ENCODE measurements around the gene CD1E. TPM values are rescaled to one million over a fixed set of nuclear protein-coding genes. Genes with fewer than 3 reads are reported as not detected.

The CD1E gene
- total RNA-seq, 2 donors from 2014 or later, result not detected

GRCh38 chr1:158374860-158375259, 21.2 kb downstream of the CD1E start:
- ATAC-seq (replicated peaks in 1 of 2) (no peak), DNase-seq (no peak)
- peaks cover 25% of the 10 kb centered on the region for H3K27me3 Mint-ChIP-seq (ENCODE audit: low read depth)
- H3K36me3 Mint-ChIP-seq (ENCODE audit: insufficient read depth in 2 of 2), result peaks cover 3 to 5% of the 10 kb centered on the region in 2 donors
- H3K9me3 Mint-ChIP-seq, result peaks cover 1 to 3% of the 10 kb centered on the region in 2 donors
- H3K4me3 Mint-ChIP-seq, result no peak overlapping the region
- no peak overlapping the region for H3K27ac Mint-ChIP-seq
- H3K4me1 Mint-ChIP-seq (ENCODE audit: low read depth), result peaks cover 13% of the 10 kb centered on the region

- H3K9me3 Mint-ChIP-seq, result peaks cover 0 to 2% of the 10 kb centered on the region in 2 donors
- H3K27ac Mint-ChIP-seq, result no peak overlapping the region
- no peaks in the 10 kb centered on the region for H3K4me1 Mint-ChIP-seq (ENCODE audit: low read depth)
- H3K36me3 Mint-ChIP-seq (ENCODE audit: insufficient read depth in 2 of 2), result no peaks in the 10 kb centered on the region
- DNase-seq (no peak), ATAC-seq (replicated peaks in 1 of 2) (no peak)
- H3K27me3 Mint-ChIP-seq (ENCODE audit: low read depth), result no peaks in the 10 kb centered on the region
- no peak overlapping the region for H3K4me3 Mint-ChIP-seq
Measured at GRCh38 chr1:158390331-158390730, 36.6 kb downstream of the CD1E start.

GRCh38 chr1:158391099-158391498, 37.4 kb downstream of the CD1E start:
- ATAC-seq (replicated peaks in 1 of 2) (no peak), DNase-seq (no peak)
- no peak overlapping the region for H3K4me3 Mint-ChIP-seq
- H3K27me3 Mint-ChIP-seq (ENCODE audit: low read depth), result no peaks in the 10 kb centered on the region
- H3K9me3 Mint-ChIP-seq, result no peaks in the 10 kb centered on the region
- no peaks in the 10 kb centered on the region for H3K36me3 Mint-ChIP-seq (ENCODE audit: insufficient read depth in 2 of 2)
- no peak overlapping the region for H3K27ac Mint-ChIP-seq
- no peaks in the 10 kb centered on the region for H3K4me1 Mint-ChIP-seq (ENCODE audit: low read depth)

- Mint-ChIP-seq H3K27me3 (ENCODE audit: low read depth) (peaks cover under 1% of the 10 kb centered on the region), H3K4me1 (ENCODE audit: low read depth) (no peaks in the 10 kb centered on the region), H3K27ac (no peak overlapping the region), H3K4me3 (no peak overlapping the region), H3K9me3 (no peaks in the 10 kb centered on the region), H3K36me3 (ENCODE audit: insufficient read depth in 2 of 2) (no peaks in the 10 kb centered on the region)
- DNase-seq (no peak), ATAC-seq (replicated peaks in 1 of 2) (no peak)
Measured at GRCh38 chr1:158393476-158393875, 39.8 kb downstream of the CD1E start.

GRCh38 chr1:158396646-158397045, 43.0 kb downstream of the CD1E start:
- H3K9me3 Mint-ChIP-seq, result no peaks in the 10 kb centered on the region
- H3K27me3 Mint-ChIP-seq (ENCODE audit: low read depth), result peaks cover 9% of the 10 kb centered on the region
- H3K27ac Mint-ChIP-seq, result no peak overlapping the region
- DNase-seq (no peak), ATAC-seq (replicated peaks in 1 of 2) (no peak)
- no peaks in the 10 kb centered on the region for H3K36me3 Mint-ChIP-seq (ENCODE audit: insufficient read depth in 2 of 2)
- no peak overlapping the region for H3K4me3 Mint-ChIP-seq
- H3K4me1 Mint-ChIP-seq (ENCODE audit: low read depth), result peaks cover 6% of the 10 kb centered on the region

- Mint-ChIP-seq H3K27me3 (ENCODE audit: low read depth) (peaks cover 9% of the 10 kb centered on the region), H3K27ac (no peak within 1 kb of the TSS), H3K4me1 (ENCODE audit: low read depth) (peaks cover 6% of the 10 kb centered on the region), H3K4me3 (peak within 1 kb of the TSS in 1 of 2 donors; percentile 3), H3K36me3 (ENCODE audit: insufficient read depth in 2 of 2) (no peaks in the 10 kb centered on the region), H3K9me3 (no peaks in the 10 kb centered on the region)
- peak; percentile 3 to 21 for DNase-seq
- ATAC-seq (replicated peaks in 1 of 2), result peak; percentile 82 to 83
Measured at GRCh38 chr1:158398818-158399514, 45.3 kb downstream of the CD1E start, which contains the start of gene OR10T2. Gene OR10T2 (minus strand): TSS chr1:158399466. CDS start chr1:158399466, 0 bp downstream.

GRCh38 chr1:158400871-158401270, 47.2 kb downstream of the CD1E start:
- no peak overlapping the region for H3K4me3 Mint-ChIP-seq
- H3K27ac Mint-ChIP-seq, result no peak overlapping the region
- ATAC-seq (replicated peaks in 1 of 2) (no peak), DNase-seq (no peak)
- no peaks in the 10 kb centered on the region for H3K36me3 Mint-ChIP-seq (ENCODE audit: insufficient read depth in 2 of 2)
- no peaks in the 10 kb centered on the region for H3K9me3 Mint-ChIP-seq
- H3K4me1 Mint-ChIP-seq (ENCODE audit: low read depth), result peaks cover 6% of the 10 kb centered on the region
- peaks cover 15% of the 10 kb centered on the region for H3K27me3 Mint-ChIP-seq (ENCODE audit: low read depth)

GRCh38 chr1:158407092-158407491, 53.4 kb downstream of the CD1E start:
- no peaks in the 10 kb centered on the region for H3K36me3 Mint-ChIP-seq (ENCODE audit: insufficient read depth in 2 of 2)
- no peaks in the 10 kb centered on the region for H3K9me3 Mint-ChIP-seq
- no peak overlapping the region for H3K27ac Mint-ChIP-seq
- ATAC-seq (replicated peaks in 1 of 2), result no peak
- no peak for DNase-seq
- no peaks in the 10 kb centered on the region for H3K4me1 Mint-ChIP-seq (ENCODE audit: low read depth)
- peaks cover 6% of the 10 kb centered on the region for H3K27me3 Mint-ChIP-seq (ENCODE audit: low read depth)
- H3K4me3 Mint-ChIP-seq, result no peak overlapping the region

Other genes starting within 250 kb of the CD1E start
- gene CD1D, start 173.0 kb upstream of the CD1E start, total RNA-seq, result not detected
- gene CD1A, start 99.5 kb upstream of the CD1E start, total RNA-seq, result not detected
- under 1 TPM in 1 of 2 donors, not detected in 1; 0.16 TPM for gene CD1C, start 64.0 kb upstream of the CD1E start, total RNA-seq
- not detected for gene CD1B, start 22.4 kb upstream of the CD1E start, total RNA-seq
- gene OR10T2, start 45.6 kb downstream of the CD1E start, total RNA-seq, result not detected
- gene OR10K2, start 72.3 kb downstream of the CD1E start, total RNA-seq, result not detected
- not detected for gene OR10K1, start 107.9 kb downstream of the CD1E start, total RNA-seq
- not detected for gene OR10R2, start 118.3 kb downstream of the CD1E start, total RNA-seq
- not detected for gene OR6Y1, start 200.5 kb downstream of the CD1E start, total RNA-seq
- not detected for gene OR6P1, start 216.7 kb downstream of the CD1E start, total RNA-seq
- not detected for gene OR10X1, start 226.0 kb downstream of the CD1E start, total RNA-seq

Data from activated T-cell treated with anti-CD3 and anti-CD28 coated beads, Interleukin-2, amount 50 U/mL, for 72 hours (primary cell).